ENCODE data around the gene AVP.

DNA sequence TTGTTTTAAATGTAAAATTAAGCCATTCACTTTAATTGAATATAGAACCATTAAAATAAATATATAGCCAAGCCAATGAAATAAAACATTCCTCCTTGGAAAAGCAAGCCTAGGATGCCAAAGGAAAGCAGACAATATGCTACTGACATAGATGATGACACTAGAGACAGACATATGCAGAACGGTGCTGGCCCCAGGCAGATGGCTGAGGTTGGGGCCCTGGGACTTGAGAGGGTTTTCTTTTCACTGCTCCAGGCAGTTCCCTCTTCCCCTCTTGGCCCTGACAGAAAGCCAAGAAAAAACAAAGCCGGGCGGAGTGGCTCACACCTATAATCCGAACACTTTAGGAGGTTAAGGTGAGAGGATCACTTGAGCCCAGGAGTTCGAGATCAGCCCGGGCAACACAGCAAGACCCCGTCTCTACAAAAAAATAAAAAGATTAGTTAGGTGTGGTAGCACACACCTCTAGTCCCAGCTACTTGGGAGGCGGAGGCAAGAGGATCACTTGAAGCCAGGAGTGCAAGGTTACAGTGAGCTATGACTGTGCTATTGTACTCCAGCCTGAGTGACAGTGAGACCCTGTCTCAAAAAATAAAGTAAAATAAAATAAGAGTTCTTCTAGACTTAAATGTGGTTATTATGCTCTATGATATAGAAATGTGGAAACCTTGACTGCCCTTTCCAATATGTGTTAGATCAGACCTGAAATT, 43.9 kb upstream of the AVP start:
- TF ChIP-seq CTCF (IDR thresholded peaks at IDR 0.05) = no peak
- TF ChIP-seq POLR2A (IDR thresholded peaks at IDR 0.05) = no peak

All from Peyer's patch (tissue), 4 donors.